GM18507 (cell line): ENCODE data around the gene SERP1.

ENCODE experiments used
- DNase-seq: peaks from one replicate; pipeline ENCODE4 v3.0.0; 2011; ENCODE audit warnings: low read depth; ENCODE audit not compliant: insufficient read length; ENCODE audit errors: extremely low spot score
- FAIRE-seq: peaks from 2 replicates; lab custom pipeline; 2011; peaks lifted over from hg19 to GRCh38; lab: Jason Lieb, UNC

The SERP1 gene

GRCh38 chr3:150495563-150496168, 50.6 kb downstream of the SERP1 start:
- peak; percentile 74 for FAIRE-seq
- peak; percentile 18 for DNase-seq

DNA sequence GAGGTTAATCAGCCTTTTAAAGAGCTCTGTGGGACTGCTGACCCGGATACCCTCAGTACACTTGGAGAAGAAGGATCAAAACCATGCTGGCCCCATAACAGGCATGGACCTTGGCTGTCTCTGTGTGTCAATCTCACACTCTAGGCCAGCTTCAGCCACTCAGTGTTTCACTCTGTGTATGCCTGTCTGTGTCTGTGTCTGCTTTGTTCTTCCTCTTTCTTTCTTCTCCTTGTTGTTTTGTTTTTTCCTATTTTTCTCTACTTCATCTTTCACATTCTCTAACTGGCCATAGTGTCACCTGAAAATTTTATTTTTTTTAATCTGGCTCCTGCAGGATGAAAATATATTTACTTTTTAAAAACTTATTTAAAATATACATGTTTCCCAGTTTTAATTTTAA, 51.1 kb downstream of the SERP1 start:
- no peak for DNase-seq

GRCh38 chr3:150494411-150494977, 51.8 kb downstream of the SERP1 start:
- FAIRE-seq (no peak), DNase-seq (no peak)

More for the DNA sequence above, 51.1 kb downstream of the SERP1 start:
- no peak for FAIRE-seq
